Measurements from ENCODE around the gene ZNF570. TPM values are rescaled to one million over a fixed set of nuclear protein-coding genes. Genes with fewer than 3 reads are reported as not detected.

ZNF570 gene
- total and polyA plus RNA-seq, 2 donors (not counting 3 experiments of a cell fraction or from before 2014, with no cell fraction given), result 1.0 to 5.0 TPM

DNA sequence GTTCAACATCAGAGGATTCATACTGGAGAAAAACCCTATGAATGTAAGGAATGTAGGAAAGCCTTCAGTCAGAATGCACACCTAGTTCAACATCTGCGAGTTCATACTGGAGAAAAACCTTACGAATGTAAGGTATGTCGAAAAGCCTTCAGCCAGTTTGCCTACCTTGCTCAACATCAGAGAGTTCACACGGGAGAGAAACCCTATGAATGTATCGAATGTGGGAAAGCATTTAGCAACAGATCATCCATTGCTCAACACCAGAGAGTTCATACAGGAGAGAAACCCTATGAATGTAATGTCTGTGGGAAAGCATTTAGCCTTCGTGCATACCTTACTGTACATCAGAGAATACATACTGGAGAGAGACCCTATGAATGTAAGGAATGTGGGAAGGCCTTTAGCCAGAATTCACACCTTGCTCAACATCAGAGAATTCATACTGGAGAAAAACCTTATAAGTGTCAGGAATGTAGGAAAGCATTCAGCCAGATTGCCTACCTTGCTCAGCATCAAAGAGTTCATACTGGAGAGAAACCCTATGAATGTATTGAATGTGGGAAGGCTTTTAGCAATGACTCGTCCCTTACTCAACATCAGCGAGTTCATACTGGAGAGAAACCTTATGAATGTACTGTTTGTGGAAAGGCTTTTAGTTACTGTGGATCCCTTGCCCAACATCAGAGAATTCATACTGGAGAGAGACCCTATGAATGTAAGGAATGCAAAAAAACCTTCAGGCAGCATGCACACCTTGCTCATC is 15.4 kb downstream of the ZNF570 start:
- dilution Hi-C loops (cut with MboI; ENCODE audit: extremely low pct_ligation_motif_present, low sequenced_read_pairs), result no loop called here
- FAIRE-seq (no peak), DNase-seq (ENCODE audit: low read depth, low spot score) (no peak)
- ChIA-PET CTCF (no interaction called here), POLR2A (no interaction called here)
- peaks cover 19% of the 10 kb centered on the region for H3K9me3 ChIP-seq (replicated peaks; ENCODE audit: control insufficient read depth, insufficient read depth, low read length)
- no peak overlapping the region for H3K9ac ChIP-seq (replicated peaks; ENCODE audit: extremely low read depth, insufficient read depth, low read length)
- no peaks in the 10 kb centered on the region for H3K9me1 ChIP-seq (replicated peaks; ENCODE audit: control insufficient read depth, extremely low read depth, insufficient read depth, low read length)
- H3K4me3 ChIP-seq (replicated peaks in 1 of 3; ENCODE audit: insufficient read depth in 1 of 3, low read depth in 1 of 3, low read length in 3 of 3), result no peak overlapping the region
- H3K79me2 ChIP-seq (ENCODE audit: control insufficient read depth, insufficient read depth, low read length), result no peaks in the 10 kb centered on the region
- H3K4me2 ChIP-seq (ENCODE audit: insufficient read depth, low read length), result no peak overlapping the region
- TF ChIP-seq MYC (IDR thresholded peaks at IDR 0.05; ENCODE audit: low read depth, low read length) (no peak), JUN (IDR thresholded peaks at IDR 0.05; ENCODE audit: borderline replicate concordance, insufficient read depth, insufficient read length, low read depth) (no peak)
- TF ChIP-seq, protein P1, sequence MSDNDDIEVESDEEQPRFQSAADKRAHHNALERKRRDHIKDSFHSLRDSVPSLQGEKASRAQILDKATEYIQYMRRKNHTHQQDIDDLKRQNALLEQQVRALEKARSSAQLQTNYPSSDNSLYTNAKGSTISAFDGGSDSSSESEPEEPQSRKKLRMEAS (IDR thresholded peaks at IDR 0.05; ENCODE audit: insufficient read depth, insufficient read length), result no peak
- TF ChIP-seq, protein P2, sequence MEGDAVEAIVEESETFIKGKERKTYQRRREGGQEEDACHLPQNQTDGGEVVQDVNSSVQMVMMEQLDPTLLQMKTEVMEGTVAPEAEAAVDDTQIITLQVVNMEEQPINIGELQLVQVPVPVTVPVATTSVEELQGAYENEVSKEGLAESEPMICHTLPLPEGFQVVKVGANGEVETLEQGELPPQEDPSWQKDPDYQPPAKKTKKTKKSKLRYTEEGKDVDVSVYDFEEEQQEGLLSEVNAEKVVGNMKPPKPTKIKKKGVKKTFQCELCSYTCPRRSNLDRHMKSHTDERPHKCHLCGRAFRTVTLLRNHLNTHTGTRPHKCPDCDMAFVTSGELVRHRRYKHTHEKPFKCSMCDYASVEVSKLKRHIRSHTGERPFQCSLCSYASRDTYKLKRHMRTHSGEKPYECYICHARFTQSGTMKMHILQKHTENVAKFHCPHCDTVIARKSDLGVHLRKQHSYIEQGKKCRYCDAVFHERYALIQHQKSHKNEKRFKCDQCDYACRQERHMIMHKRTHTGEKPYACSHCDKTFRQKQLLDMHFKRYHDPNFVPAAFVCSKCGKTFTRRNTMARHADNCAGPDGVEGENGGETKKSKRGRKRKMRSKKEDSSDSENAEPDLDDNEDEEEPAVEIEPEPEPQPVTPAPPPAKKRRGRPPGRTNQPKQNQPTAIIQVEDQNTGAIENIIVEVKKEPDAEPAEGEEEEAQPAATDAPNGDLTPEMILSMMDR (IDR thresholded peaks at IDR 0.05; ENCODE audit: extremely low read depth in 1 of 2, insufficient read depth in 1 of 2, low read depth in 1 of 2, low read length in 2 of 2), result no peak
- no TSS peak for BruUV-seq (replicated peaks)
- H3K4me1 ChIP-seq (ENCODE audit: control insufficient read depth, extremely low read depth, insufficient read depth, low read length), result no peaks in the 10 kb centered on the region
- H4K20me1 ChIP-seq (replicated peaks; ENCODE audit: control insufficient read depth, extremely low read depth, insufficient read depth, low read length), result no peaks in the 10 kb centered on the region
- peaks cover 0 to 2% of the 10 kb centered on the region in 2 experiments for H3K36me3 ChIP-seq (ENCODE audit: control insufficient read depth in 2 of 2, extremely low read depth in 1 of 2, insufficient read depth in 2 of 2, low read length in 2 of 2)
- no peak overlapping the region for H2AFZ ChIP-seq (ENCODE audit: low read depth, low read length)
- no peak overlapping the region for H3K27ac ChIP-seq (ENCODE audit: insufficient read depth, low read depth, low read length)
- intact Hi-C loops (cut with micrococcal nuclease), result no loop called here
- H3K27me3 ChIP-seq (ENCODE audit: control insufficient read depth in 2 of 2, insufficient read depth in 2 of 2, low read length in 2 of 2), result no peaks in the 10 kb centered on the region

DNA sequence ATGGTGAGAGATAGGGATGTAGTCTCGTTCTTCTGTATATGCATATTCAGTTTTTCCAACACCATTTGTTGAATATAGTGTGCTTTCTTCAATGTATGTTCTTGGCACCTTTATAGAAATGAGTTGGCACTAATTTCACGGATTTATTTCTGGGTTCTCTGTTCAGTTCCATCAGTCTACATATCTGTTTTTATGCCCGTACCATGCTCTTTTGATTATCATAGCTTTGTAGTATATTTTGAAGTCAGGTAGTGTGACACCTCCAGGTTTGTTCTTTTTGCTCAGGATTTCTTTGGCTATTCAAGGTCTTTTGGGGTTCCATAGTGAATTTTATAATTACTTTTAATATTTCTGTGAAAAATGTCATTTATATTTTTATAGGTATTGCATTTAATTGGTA is 23.1 kb downstream of the ZNF570 start:
- Histone ChIP-seq H3K9me1 (replicated peaks; ENCODE audit: control insufficient read depth, extremely low read depth, insufficient read depth, low read length) (no peaks in the 10 kb centered on the region), H3K27me3 (ENCODE audit: control insufficient read depth in 2 of 2, insufficient read depth in 2 of 2, low read length in 2 of 2) (no peaks in the 10 kb centered on the region), H3K36me3 (ENCODE audit: control insufficient read depth in 2 of 2, extremely low read depth in 1 of 2, insufficient read depth in 2 of 2, low read length in 2 of 2) (no peaks in the 10 kb centered on the region), H3K4me2 (ENCODE audit: insufficient read depth, low read length) (no peak overlapping the region), H3K4me1 (ENCODE audit: control insufficient read depth, extremely low read depth, insufficient read depth, low read length) (no peaks in the 10 kb centered on the region), H2AFZ (ENCODE audit: low read depth, low read length) (no peak overlapping the region), H3K9me3 (replicated peaks; ENCODE audit: control insufficient read depth, insufficient read depth, low read length) (peaks cover 5% of the 10 kb centered on the region), H3K9ac (replicated peaks; ENCODE audit: extremely low read depth, insufficient read depth, low read length) (no peak overlapping the region), H3K79me2 (ENCODE audit: control insufficient read depth, insufficient read depth, low read length) (no peaks in the 10 kb centered on the region), H4K20me1 (replicated peaks; ENCODE audit: control insufficient read depth, extremely low read depth, insufficient read depth, low read length) (no peaks in the 10 kb centered on the region), H3K4me3 (replicated peaks in 1 of 3; ENCODE audit: insufficient read depth in 1 of 3, low read depth in 1 of 3, low read length in 3 of 3) (no peak overlapping the region), H3K27ac (ENCODE audit: insufficient read depth, low read depth, low read length) (no peak overlapping the region)
- dilution Hi-C loops (cut with MboI; ENCODE audit: extremely low pct_ligation_motif_present, low sequenced_read_pairs) (no loop called here), intact Hi-C loops (cut with micrococcal nuclease) (no loop called here)
- CTCF ChIA-PET, result no interaction called here
- FAIRE-seq (no peak), DNase-seq (ENCODE audit: low read depth, low spot score) (no peak)
- POLR2A ChIA-PET, result no interaction called here
- TF ChIP-seq POLR2AphosphoS5 (IDR thresholded peaks at IDR 0.05; ENCODE audit: insufficient read depth, low read depth, low read length), result no peak
- TF ChIP-seq, protein P1 (IDR thresholded peaks at IDR 0.05; ENCODE audit: insufficient read depth, insufficient read length), result no peak
- TF ChIP-seq MYC (IDR thresholded peaks at IDR 0.05; ENCODE audit: low read depth, low read length), result no peak
- no peak for TF ChIP-seq POLR2A (IDR thresholded peaks at IDR 0.05; ENCODE audit: low read depth, low read length)
- no peak for TF ChIP-seq EZH2 (IDR thresholded peaks at IDR 0.05; ENCODE audit: borderline replicate concordance, low read depth, low read length, severe bottlenecking)
- no peak for TF ChIP-seq FOS (IDR thresholded peaks at IDR 0.05; ENCODE audit: borderline replicate concordance, insufficient read depth, low read length)
- TF ChIP-seq, protein P2 (IDR thresholded peaks at IDR 0.05; ENCODE audit: extremely low read depth in 1 of 2, insufficient read depth in 1 of 2, low read depth in 1 of 2, low read length in 2 of 2), result no peak
- TF ChIP-seq GATA2 (IDR thresholded peaks at IDR 0.05; ENCODE audit: insufficient read depth, insufficient read length, low read depth, low read length), result no peak
- no peak for TF ChIP-seq JUN (IDR thresholded peaks at IDR 0.05; ENCODE audit: borderline replicate concordance, insufficient read depth, insufficient read length, low read depth)
- no TSS peak for BruUV-seq (replicated peaks)
